A549 (cell line): ENCODE measurements around the gene NKX2-8. TPM values are rescaled to one million over a fixed set of nuclear protein-coding genes. Genes with fewer than 3 reads are reported as not detected.
A peak's percentile ranks its signal among the peaks of the same experiment; 100 is the strongest.
"Not testable (repeated sequence)": the region's sequence is repeated elsewhere in the genome, so short reads cannot be mapped to it uniquely, and the experiment has no call there.

Experiments used
- ATAC-seq, 2 experiments: fragments of 200-7000 bp in 1 of 2; fragments of >200 bp in 1 of 2; cut with Nextera tagmentation in 1 of 2; cut with Tn5 transposase in 1 of 2; 3 replicates each; pipeline versions ENCODE4 v1.8.0 to v1.9.1; 2018 to 2020; ENCODE audit warnings: mild to moderate bottlenecking in 1 of 2, moderate library complexity in 1 of 2
- CTCF ChIA-PET: fragments of 300-600 bp; sonication (Branson Sonifier 250); formaldehyde crosslinking; extraction: SDS; loops from one replicate; lab custom pipeline; 2021; ENCODE audit warnings: antibody characterized with exemption, inconsistent platforms; lab: Yijun Ruan, JAX
- POLR2A ChIA-PET: fragments of 350-600 bp; formaldehyde crosslinking; extraction: SDS; loops from one replicate; lab custom pipeline; 2021; ENCODE audit warnings: antibody characterized with exemption, inconsistent platforms; lab: Yijun Ruan, JAX
- DNase-seq, 2 experiments: peaks; one replicate each; pipeline versions ENCODE4 v3.0.0 to v3.0.0-alpha.2; 2011 to 2016; ENCODE audit warnings: low read depth in 1 of 2, low spot score in 1 of 2
- FAIRE-seq: peaks from 2 replicates; lab custom pipeline; 2011; peaks lifted over from hg19 to GRCh38; lab: Jason Lieb, UNC
- H3K27ac ChIP-seq, 2 experiments: fragments of >200 bp; sonication (Bioruptor Twin); formaldehyde crosslinking; 3 replicates each; pipeline ENCODE4 v1.5.1; 2016 to 2017
- H3K4me1 ChIP-seq: fragments of >200 bp; sonication (Bioruptor Twin); formaldehyde crosslinking; 3 replicates; pipeline ENCODE4 v1.6.1; 2016
- H3K4me2 ChIP-seq: fragments of >200 bp; sonication (Bioruptor Twin); formaldehyde crosslinking; 3 replicates; pipeline ENCODE4 v1.6.1; 2016
- H3K4me3 ChIP-seq: fragments of >200 bp; sonication (Bioruptor Twin); formaldehyde crosslinking; 3 replicates; pipeline ENCODE4 v1.5.1; 2016
- H3K9me3 ChIP-seq: fragments of >200 bp; sonication (Bioruptor Twin); formaldehyde crosslinking; 3 replicates; pipeline ENCODE4 v1.6.1; 2016
- CHD2 ChIP-seq: fragments of 150-350 bp; IDR thresholded peaks from 2 replicates; pipeline ENCODE4 v1.6.1; 2014; ENCODE audit warnings: low read length; ENCODE audit not compliant: partially characterized antibody
- CHD4 ChIP-seq: fragments of 200-600 bp; sonication (generic); IDR thresholded peaks from 2 replicates; pipeline ENCODE4 v1.6.1; 2016; ENCODE audit warnings: antibody characterized with exemption, mild to moderate bottlenecking, borderline replicate concordance
- EP300 ChIP-seq, 2 experiments: fragments of >200 bp; sonication (Bioruptor Twin); formaldehyde crosslinking; IDR thresholded peaks; 2 replicates in 1 of 2; 3 replicates in 1 of 2; pipeline ENCODE4 v1.6.1; 2016 to 2017
- GATA3 ChIP-seq: IDR thresholded peaks from 2 replicates; pipeline ENCODE4 v1.6.1; 2012; ENCODE audit warnings: borderline replicate concordance
- JUNB ChIP-seq: fragments of >200 bp; sonication (Bioruptor Twin); formaldehyde crosslinking; IDR thresholded peaks from 2 replicates; pipeline ENCODE4 v1.6.1; 2016
- MAFK ChIP-seq: fragments of 450-650 bp; IDR thresholded peaks from 2 replicates; pipeline ENCODE4 v1.6.1; 2014; ENCODE audit not compliant: partially characterized antibody
- NPAS2 ChIP-seq: fragments of 250-450 bp; sonication (Bioruptor Pico); IDR thresholded peaks from 2 replicates; pipeline ENCODE4 v1.8.0; 2022; ENCODE audit warnings: mild to moderate bottlenecking, moderate library complexity, borderline replicate concordance
- RAD21 ChIP-seq, 2 experiments: fragments of >200 bp in 1 of 2; sonication (Bioruptor Twin) in 1 of 2; formaldehyde crosslinking in 1 of 2; IDR thresholded peaks in 1 of 2; conservative IDR thresholded peaks in 1 of 2; 2 replicates in 1 of 2; 3 replicates in 1 of 2; pipeline ENCODE4 v1.6.1; 2012 to 2018; ENCODE audit warnings: inconsistent platforms in 1 of 2
- RCOR1 ChIP-seq: fragments of 150-350 bp; IDR thresholded peaks from 2 replicates; pipeline ENCODE4 v1.6.1; 2014; ENCODE audit warnings: antibody characterized with exemption, low read length, low read depth
- SMC3 ChIP-seq: fragments of >200 bp; sonication (Bioruptor Twin); formaldehyde crosslinking; IDR thresholded peaks from 3 replicates; pipeline ENCODE4 v1.6.1; 2018; ENCODE audit warnings: inconsistent platforms
- TP53 ChIP-seq: fragments of 250-450 bp; sonication (Bioruptor Pico); IDR thresholded peaks from 2 replicates; pipeline ENCODE4 v1.5.0; 2021; ENCODE audit warnings: mild to moderate bottlenecking, moderate library complexity
- WGBS: methylation state at CpG from one replicate; pipeline ENCODE4 v1.1.6; 2017; ENCODE audit errors: missing lambda C conversion rate; 5-methylcytosine and 5-hydroxymethylcytosine counted together
- polyA plus RNA-seq, 4 experiments: library from polyadenylated mRNA; depleted of rRNA in 3 of 4; stranded (reverse); fragments of >200 nt; fragmentation: RNase III in 1 of 4; extraction: RNeasy Plus Mini Kit Qiagen cat#74134 plus additional on column Dnase treatment in 1 of 4; gene quantifications; 2 replicates in 3 of 4; 3 replicates in 1 of 4; pipeline ENCODE4 v1.2.3, GENCODE V29; 2011 to 2017
- TF ChIP-seq, protein P1 (sequence below): fragments of >200 bp; sonication (Bioruptor Twin); formaldehyde crosslinking; IDR thresholded peaks from 3 replicates; pipeline ENCODE4 v1.5.1; 2016
- TF ChIP-seq, protein P2 (sequence below): fragments of 450-650 bp; IDR thresholded peaks from 2 replicates; pipeline ENCODE4 v1.6.1; 2014; ENCODE audit warnings: antibody characterized with exemption
- TF ChIP-seq, protein P3 (sequence below): IDR thresholded peaks from 2 replicates; pipeline ENCODE4 v1.6.1; 2012
- TF ChIP-seq, protein P4 (sequence below): fragments of >200 bp; sonication (Bioruptor Twin); formaldehyde crosslinking; IDR thresholded peaks from 3 replicates; pipeline ENCODE4 v1.6.1; 2016
- TF ChIP-seq, protein P5 (sequence below): IDR thresholded peaks from 2 replicates; pipeline ENCODE4 v1.6.1; 2012; ENCODE audit warnings: low read depth, borderline replicate concordance

The NKX2-8 gene
- polyA plus RNA-seq, 2 of the 4 experiments (the other 2 are of a cell fraction) = 0.58 to 0.68 TPM

DNA sequence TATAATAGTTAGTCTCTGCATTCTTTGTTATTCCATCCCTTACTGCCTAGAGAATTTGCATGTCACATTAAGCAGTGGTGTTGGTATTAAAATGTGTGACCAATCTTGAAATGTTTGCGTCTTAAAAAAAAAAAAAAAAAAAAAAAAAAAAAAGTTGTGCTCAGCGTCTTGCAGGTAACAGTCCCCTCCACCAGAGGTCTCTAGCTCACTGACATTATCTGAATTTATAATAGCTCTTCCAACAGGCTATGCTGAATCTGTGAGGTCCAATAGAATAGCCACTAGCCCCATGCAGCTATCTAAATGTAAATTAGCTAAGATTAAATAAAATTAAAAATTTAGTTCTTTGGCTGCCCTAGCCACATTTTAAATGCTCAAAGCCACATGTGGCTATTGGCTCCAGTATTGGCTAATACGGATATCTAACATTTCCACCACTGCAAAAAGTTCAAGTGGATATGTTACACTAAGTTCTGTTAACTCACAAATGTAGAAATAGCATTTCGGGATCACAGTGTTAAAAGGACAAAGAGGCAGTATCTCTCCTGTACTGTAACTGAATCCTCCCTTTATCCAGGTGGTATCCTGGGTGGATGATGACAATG, 28.7 kb downstream of the NKX2-8 start:
- TF ChIP-seq NPAS2 (CRISPR knock-in tag) = no peak
- peak; percentile 79 for TF ChIP-seq SMC3
- TF ChIP-seq, protein P1, sequence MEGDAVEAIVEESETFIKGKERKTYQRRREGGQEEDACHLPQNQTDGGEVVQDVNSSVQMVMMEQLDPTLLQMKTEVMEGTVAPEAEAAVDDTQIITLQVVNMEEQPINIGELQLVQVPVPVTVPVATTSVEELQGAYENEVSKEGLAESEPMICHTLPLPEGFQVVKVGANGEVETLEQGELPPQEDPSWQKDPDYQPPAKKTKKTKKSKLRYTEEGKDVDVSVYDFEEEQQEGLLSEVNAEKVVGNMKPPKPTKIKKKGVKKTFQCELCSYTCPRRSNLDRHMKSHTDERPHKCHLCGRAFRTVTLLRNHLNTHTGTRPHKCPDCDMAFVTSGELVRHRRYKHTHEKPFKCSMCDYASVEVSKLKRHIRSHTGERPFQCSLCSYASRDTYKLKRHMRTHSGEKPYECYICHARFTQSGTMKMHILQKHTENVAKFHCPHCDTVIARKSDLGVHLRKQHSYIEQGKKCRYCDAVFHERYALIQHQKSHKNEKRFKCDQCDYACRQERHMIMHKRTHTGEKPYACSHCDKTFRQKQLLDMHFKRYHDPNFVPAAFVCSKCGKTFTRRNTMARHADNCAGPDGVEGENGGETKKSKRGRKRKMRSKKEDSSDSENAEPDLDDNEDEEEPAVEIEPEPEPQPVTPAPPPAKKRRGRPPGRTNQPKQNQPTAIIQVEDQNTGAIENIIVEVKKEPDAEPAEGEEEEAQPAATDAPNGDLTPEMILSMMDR = peak; percentile 81
- no peak for TF ChIP-seq MAFK
- TF ChIP-seq JUNB = no peak
- TF ChIP-seq RAD21 (conservative IDR thresholded peaks at IDR 0.05 in 1 of 2, IDR thresholded peaks at IDR 0.05 in 1 of 2) = peak; percentile 63 to 65
- TF ChIP-seq, protein P2, sequence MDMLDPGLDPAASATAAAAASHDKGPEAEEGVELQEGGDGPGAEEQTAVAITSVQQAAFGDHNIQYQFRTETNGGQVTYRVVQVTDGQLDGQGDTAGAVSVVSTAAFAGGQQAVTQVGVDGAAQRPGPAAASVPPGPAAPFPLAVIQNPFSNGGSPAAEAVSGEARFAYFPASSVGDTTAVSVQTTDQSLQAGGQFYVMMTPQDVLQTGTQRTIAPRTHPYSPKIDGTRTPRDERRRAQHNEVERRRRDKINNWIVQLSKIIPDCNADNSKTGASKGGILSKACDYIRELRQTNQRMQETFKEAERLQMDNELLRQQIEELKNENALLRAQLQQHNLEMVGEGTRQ = no peak
- WGBS = 24% methylated on average over 4 of the region's 4 CpGs
- no peaks in the 10 kb centered on the region for H3K9me3 ChIP-seq
- POLR2A ChIA-PET = interaction anchor here (0.7 kb wide), 2 partner anchors 9 to 51 kb away, joined by 4 to 7 read pairs; no protein-coding TSS in a partner anchor
- no peak overlapping the region for H3K27ac ChIP-seq
- no peak overlapping the region for H3K4me2 ChIP-seq
- H3K4me1 ChIP-seq = no peaks in the 10 kb centered on the region
- no peak overlapping the region for H3K4me3 ChIP-seq
- DNase-seq (peak; percentile 29 to 64), FAIRE-seq (no peak), ATAC-seq (peak; percentile 68 to 86; a peak in 4 of 6 replicates)
- CTCF ChIA-PET = interaction anchor here (0.6 to 6.3 kb wide), 43 partner anchors 8 to 689 kb away, joined by 3 to 112 read pairs (median 4); partner anchors contain the start of gene NKX2-8

DNA sequence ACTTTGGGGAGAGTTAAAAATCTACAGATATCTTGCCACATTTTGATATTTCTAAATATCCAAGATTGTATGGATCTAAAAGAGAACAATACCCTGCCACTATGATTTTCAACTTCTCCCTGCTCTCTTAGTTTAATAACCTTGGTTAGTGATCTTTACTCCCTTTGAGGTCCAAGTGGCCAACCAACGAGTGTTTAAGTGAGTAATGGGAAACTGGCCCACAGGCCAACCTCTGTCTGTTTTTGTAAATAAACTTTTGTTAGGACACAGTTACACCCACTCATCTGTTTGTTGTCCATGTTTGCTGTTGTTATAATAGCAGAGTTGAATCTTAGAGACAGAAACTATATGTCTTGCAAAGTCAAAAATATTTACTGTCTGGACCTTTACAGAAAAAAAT, 31.5 kb downstream of the NKX2-8 start:
- WGBS = 0% methylated on average over 1 of the region's 1 CpG
- POLR2A ChIA-PET = no interaction called here
- no peak for ATAC-seq
- TF ChIP-seq RCOR1 (no peak), EP300 (IDR thresholded peaks at IDR 0.05) (no peak), GATA3 (no peak), CHD2 (no peak), TP53 (CRISPR knock-in tag) (no peak), CHD4 (no peak)
- TF ChIP-seq, protein P2 = no peak
- TF ChIP-seq, protein P3, sequence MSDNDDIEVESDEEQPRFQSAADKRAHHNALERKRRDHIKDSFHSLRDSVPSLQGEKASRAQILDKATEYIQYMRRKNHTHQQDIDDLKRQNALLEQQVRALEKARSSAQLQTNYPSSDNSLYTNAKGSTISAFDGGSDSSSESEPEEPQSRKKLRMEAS = no peak
- TF ChIP-seq, protein P4, sequence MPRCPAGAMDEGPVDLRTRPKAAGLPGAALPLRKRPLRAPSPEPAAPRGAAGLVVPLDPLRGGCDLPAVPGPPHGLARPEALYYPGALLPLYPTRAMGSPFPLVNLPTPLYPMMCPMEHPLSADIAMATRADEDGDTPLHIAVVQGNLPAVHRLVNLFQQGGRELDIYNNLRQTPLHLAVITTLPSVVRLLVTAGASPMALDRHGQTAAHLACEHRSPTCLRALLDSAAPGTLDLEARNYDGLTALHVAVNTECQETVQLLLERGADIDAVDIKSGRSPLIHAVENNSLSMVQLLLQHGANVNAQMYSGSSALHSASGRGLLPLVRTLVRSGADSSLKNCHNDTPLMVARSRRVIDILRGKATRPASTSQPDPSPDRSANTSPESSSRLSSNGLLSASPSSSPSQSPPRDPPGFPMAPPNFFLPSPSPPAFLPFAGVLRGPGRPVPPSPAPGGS = no peak
- TF ChIP-seq, protein P5, sequence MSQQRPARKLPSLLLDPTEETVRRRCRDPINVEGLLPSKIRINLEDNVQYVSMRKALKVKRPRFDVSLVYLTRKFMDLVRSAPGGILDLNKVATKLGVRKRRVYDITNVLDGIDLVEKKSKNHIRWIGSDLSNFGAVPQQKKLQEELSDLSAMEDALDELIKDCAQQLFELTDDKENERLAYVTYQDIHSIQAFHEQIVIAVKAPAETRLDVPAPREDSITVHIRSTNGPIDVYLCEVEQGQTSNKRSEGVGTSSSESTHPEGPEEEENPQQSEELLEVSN = no peak
- no peak for DNase-seq
- CTCF ChIA-PET = interaction anchor here (1.1 to 6.3 kb wide), 3 partner anchors 55 to 599 kb away, joined by 3 to 112 read pairs (median 54); no protein-coding TSS in a partner anchor
- Histone ChIP-seq H3K4me1 (no peaks in the 10 kb centered on the region), H3K4me2 (no peak overlapping the region), H3K27ac (no peak overlapping the region), H3K9me3 (no peaks in the 10 kb centered on the region), H3K4me3 (no peak overlapping the region)
- FAIRE-seq = peak; percentile 49

DNA sequence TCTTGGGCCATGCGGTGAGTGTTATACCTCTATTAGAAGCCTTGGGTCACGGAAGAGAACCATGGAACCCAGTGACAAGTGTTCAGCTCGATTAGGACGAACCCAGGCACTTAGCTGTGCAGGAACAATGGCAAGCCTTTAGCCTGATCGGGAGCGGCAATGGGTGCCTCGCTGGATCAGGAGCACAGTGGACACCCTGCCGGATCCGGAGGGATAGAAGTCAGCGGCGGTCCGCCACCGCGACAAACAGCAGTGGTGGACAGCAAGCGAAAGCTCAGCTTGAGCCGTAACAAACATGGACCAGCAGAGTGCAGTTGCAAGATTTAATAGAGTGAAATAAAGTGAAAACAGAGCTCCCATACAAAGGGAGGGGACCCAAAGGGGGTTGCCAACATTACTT, 38.1 kb downstream of the NKX2-8 start:
- FAIRE-seq, H3K9me3 ChIP-seq, H3K4me2 ChIP-seq, H3K4me3 ChIP-seq, POLR2A ChIA-PET, H3K27ac ChIP-seq, H3K4me1 ChIP-seq, ATAC-seq, DNase-seq: not testable (repeated sequence)
- WGBS = 66% methylated on average over 16 of the region's 16 CpGs
- CTCF ChIA-PET = interaction anchor here (1.1 to 4.1 kb wide), 5 partner anchors 9 to 475 kb away, joined by 3 to 31 read pairs (median 4); no protein-coding TSS in a partner anchor
